ENCODE data around the gene PGPEP1. TPM values are rescaled to one million over a fixed set of nuclear protein-coding genes. Genes with fewer than 3 reads are reported as not detected.

PGPEP1 gene
- total RNA-seq, 4 donors from 2014 or later: 21.2 to 67.9 (median 38.1) TPM

DNA sequence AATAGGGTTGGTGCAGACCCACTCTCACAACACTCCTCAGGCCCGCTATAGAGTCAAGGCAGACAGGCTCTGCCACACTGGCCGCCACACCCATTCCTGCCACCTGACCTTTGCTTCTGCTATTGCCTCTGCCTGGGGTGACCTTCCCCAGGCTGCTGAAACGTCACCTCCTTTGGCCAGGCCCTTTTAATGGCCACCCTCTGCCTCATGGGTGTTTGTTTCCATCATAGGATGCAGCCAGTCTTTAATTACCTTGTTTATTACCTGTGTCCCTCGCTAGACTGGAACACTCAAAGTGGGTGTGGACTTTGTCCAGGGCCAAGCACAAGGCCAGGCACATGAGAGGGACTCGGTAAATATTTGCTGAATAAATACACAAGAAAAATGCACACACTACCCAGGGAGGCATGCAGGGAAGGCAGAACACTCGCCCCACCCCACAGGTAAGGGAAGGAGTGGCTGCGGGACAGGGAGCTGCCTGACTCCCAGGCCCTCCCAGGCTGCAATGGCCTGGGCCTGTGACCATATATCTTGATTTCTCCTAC, 20.7 kb upstream of the PGPEP1 start:
- Histone ChIP-seq H3K9me3 (no peaks in the 10 kb centered on the region), H3K27ac (peak overlapping the region in 1 of 2 donors; percentile 60), H3K27me3 (no peaks in the 10 kb centered on the region), H3K36me3 (no peaks in the 10 kb centered on the region), H3K4me1 (peaks cover 0 to 10% of the 10 kb centered on the region in 2 donors), H3K4me3 (no peak overlapping the region)
- no peak for TF ChIP-seq POLR2A (IDR thresholded peaks at IDR 0.05)
- TF ChIP-seq, protein P1, sequence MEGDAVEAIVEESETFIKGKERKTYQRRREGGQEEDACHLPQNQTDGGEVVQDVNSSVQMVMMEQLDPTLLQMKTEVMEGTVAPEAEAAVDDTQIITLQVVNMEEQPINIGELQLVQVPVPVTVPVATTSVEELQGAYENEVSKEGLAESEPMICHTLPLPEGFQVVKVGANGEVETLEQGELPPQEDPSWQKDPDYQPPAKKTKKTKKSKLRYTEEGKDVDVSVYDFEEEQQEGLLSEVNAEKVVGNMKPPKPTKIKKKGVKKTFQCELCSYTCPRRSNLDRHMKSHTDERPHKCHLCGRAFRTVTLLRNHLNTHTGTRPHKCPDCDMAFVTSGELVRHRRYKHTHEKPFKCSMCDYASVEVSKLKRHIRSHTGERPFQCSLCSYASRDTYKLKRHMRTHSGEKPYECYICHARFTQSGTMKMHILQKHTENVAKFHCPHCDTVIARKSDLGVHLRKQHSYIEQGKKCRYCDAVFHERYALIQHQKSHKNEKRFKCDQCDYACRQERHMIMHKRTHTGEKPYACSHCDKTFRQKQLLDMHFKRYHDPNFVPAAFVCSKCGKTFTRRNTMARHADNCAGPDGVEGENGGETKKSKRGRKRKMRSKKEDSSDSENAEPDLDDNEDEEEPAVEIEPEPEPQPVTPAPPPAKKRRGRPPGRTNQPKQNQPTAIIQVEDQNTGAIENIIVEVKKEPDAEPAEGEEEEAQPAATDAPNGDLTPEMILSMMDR (IDR thresholded peaks at IDR 0.05): no peak
- intact Hi-C loops (cut with DNase I; ENCODE audit: low total_unique reads): loop anchor here (5.0 kb wide), 1 partner anchor 42 kb away; no protein-coding TSS in a partner anchor
- DNase-seq: no peak

DNA sequence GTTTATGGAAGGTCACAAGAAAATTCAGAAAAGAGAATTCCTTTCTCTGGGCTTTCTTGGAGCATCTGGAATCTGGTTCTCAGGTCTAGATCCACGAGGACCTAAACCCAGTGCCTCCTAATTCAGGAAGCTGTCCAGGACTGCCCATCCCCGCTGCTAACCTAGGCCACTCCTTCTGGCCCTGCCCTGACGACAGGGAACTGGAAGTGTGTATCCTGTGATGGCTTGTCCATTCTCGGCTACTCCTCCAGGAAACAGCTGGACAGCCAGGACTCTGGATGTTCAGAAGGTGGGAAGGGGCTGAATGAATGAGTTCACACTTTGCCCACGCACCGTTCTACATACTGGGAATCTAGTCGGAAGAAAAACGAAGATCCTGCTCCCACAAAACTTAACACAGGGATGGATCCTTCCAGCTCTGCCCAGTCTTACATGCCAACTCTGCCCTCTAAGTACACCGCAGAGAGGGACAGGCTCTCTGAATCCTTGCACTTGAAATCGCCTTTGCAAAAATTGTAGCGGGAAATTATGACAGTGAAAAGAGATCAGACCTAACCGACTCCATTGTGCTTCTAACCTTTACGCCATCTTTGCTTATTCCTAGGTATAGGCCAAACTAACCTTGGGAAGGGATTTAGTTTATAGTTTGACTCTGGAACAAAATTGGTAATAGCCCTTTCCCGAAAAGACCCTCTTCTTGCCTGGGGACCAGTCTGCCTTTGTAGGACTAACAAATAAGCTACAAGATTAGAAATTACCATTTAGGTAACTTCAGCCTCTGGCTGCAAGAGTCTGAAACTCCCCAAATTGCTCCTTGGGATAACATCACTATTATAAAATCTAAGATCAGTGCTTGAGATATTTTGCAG, 19.3 kb upstream of the PGPEP1 start:
- Histone ChIP-seq H3K9me3 (no peaks in the 10 kb centered on the region), H3K4me3 (no peak overlapping the region), H3K27me3 (no peaks in the 10 kb centered on the region), H3K4me1 (peaks cover 0 to 10% of the 10 kb centered on the region in 2 donors), H3K36me3 (no peaks in the 10 kb centered on the region), H3K27ac (peak overlapping the region in 1 of 2 donors; percentile 78)
- TF ChIP-seq, protein P1 (IDR thresholded peaks at IDR 0.05): no peak
- no peak for TF ChIP-seq POLR2A (IDR thresholded peaks at IDR 0.05)
- intact Hi-C loops (cut with DNase I; ENCODE audit: low total_unique reads): loop anchor here (5.0 kb wide), 1 partner anchor 44 kb away; no protein-coding TSS in a partner anchor
- DNase-seq: no peak

DNA sequence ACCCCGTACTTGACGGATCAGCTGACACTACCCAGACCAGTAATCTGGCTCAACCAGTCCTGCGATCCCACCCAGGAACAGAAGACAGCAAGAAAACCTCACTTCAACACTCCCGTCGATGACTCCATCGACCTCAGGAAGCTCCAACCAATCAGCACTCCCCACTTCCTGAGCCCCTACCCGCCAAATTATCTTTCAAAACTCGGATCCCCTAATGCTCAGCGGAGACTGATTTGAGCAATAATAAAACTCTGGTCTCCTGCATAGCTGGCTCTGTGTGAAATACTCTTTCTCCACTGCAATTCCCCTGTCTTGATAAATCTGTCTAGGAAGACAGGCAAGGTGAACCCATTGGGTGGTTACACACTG, 18.7 kb upstream of the PGPEP1 start:
- H3K27ac ChIP-seq: peak overlapping the region; percentile 78 to 80
- TF ChIP-seq, protein P1 (IDR thresholded peaks at IDR 0.05): no peak
- TF ChIP-seq POLR2A (IDR thresholded peaks at IDR 0.05): no peak
- no peaks in the 10 kb centered on the region for H3K27me3 ChIP-seq
- H3K9me3 ChIP-seq: no peaks in the 10 kb centered on the region
- intact Hi-C loops (cut with DNase I; ENCODE audit: low total_unique reads): loop anchor here (5.0 kb wide), 1 partner anchor 44 kb away; no protein-coding TSS in a partner anchor
- peaks cover 0 to 10% of the 10 kb centered on the region in 2 donors for H3K4me1 ChIP-seq
- no peak overlapping the region for H3K4me3 ChIP-seq
- DNase-seq: no peak
- H3K36me3 ChIP-seq: no peaks in the 10 kb centered on the region

DNA sequence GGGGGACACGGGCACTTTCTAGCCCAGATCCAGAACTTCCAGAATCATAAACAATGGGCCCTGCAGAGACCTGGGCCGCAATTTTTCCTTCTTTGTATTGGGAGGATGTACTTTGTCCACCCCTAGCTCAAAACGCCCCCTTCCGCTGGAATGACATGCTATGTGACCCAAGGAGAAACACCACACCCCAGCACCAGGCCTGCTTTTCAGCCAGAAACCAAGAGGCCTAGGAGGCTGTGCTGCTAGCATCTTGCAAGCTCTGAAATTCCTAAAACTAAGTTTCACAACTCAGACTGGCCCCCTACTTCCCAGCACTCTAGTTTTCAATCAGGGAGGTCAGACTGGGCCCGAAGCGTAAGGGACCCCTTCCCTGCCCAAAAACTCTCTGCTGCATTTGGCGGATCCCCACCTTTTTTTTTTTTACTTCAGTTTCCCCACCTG, 18.1 kb upstream of the PGPEP1 start:
- TF ChIP-seq, protein P1 (IDR thresholded peaks at IDR 0.05): no peak
- TF ChIP-seq POLR2A (IDR thresholded peaks at IDR 0.05): no peak
- Histone ChIP-seq H3K9me3 (no peaks in the 10 kb centered on the region), H3K4me3 (peak overlapping the region; percentile 63 to 67), H3K4me1 (peaks cover 0 to 10% of the 10 kb centered on the region in 2 donors), H3K27ac (peak overlapping the region; percentile 78 to 80), H3K27me3 (no peaks in the 10 kb centered on the region), H3K36me3 (no peaks in the 10 kb centered on the region)
- intact Hi-C loops (cut with DNase I; ENCODE audit: low total_unique reads): loop anchor here (5.0 kb wide), 1 partner anchor 45 kb away; no protein-coding TSS in a partner anchor
- DNase-seq: no peak
